Stimulated activated naive B cell treated with anti-CD40 and anti-IgM and Interleukin-4, amounts not matched to agents 10 μg/mL and 1 μg/mL and 100 μg/mL, for 72 hours (primary cell): ENCODE data around the gene GTPBP1.

Source experiments
- ATAC-seq, 2 donors: fragments of 150-1000 bp; cut with Tn5 transposase; replicated peaks; 2 replicates each; pipeline ENCODE4 v1.10.0; 2021; ENCODE audit warnings: moderate library complexity in 1 of 2
- DNase-seq: peaks from one replicate; pipeline ENCODE4 v3.0.0; 2021
- H3K27ac Mint-ChIP-seq: one replicate; pipeline ENCODE4 v1.8.0; 2022; ENCODE audit warnings: mild to moderate bottlenecking, mixed read lengths
- H3K27me3 Mint-ChIP-seq, 2 donors: one replicate each; pipeline ENCODE4 v1.8.0; 2022; ENCODE audit warnings: mixed read lengths in 2 of 2
- H3K36me3 Mint-ChIP-seq, 2 donors: one replicate each; pipeline ENCODE4 v1.8.0; 2022; ENCODE audit warnings: mixed read lengths in 2 of 2, mild to moderate bottlenecking in 1 of 2
- H3K4me1 Mint-ChIP-seq, 2 donors: one replicate each; pipeline ENCODE4 v1.8.0; 2022; ENCODE audit warnings: mixed read lengths in 2 of 2, mild to moderate bottlenecking in 1 of 2
- H3K4me3 Mint-ChIP-seq, 2 donors: one replicate each; pipeline ENCODE4 v1.8.0; 2022; ENCODE audit warnings: mild to moderate bottlenecking in 2 of 2, mixed read lengths in 2 of 2, moderate library complexity in 1 of 2
- H3K9me3 Mint-ChIP-seq, 2 donors: one replicate each; pipeline ENCODE4 v1.8.0; 2022; ENCODE audit warnings: mixed read lengths in 2 of 2, mild to moderate bottlenecking in 1 of 2

Gene GTPBP1

DNA sequence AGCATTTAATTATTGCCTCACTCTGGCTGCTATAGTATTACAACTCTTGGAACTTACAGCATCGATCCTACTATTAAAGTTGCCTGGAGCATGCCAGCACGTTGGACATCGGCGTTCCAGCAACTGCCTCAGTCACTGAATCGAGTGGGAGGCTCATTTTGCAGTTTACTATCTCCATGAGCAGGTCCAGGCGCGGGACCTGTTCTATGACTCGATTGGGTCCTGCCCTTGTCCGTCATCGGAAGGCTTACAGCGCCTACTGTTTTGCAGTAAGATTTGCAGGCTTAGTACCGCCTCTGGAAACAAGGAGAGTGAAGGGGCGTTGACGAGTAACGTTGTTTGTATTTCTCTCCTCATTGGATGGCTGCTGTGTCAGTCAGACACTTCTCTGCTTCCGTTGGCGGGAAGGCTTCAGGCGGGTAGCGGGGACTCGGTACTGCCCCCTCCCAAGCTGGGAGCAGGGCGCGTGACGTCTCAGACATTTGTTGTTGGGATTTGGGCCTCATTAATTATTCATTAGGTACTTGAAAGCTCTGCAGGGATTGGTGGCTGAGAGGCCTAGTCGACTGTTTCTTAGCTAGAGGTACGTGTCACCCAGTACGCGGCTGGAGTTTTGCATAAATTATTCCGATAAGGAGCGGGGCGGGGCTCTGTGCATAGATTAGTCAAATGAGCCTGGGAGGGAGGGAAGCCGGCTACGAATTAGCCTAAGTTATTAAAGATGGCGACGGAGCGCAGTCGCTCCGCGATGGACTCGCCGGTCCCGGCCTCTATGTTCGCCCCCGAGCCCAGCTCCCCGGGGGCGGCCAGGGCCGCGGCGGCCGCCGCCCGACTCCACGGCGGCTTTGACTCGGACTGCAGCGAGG lies at the start of gene GTPBP1:
TSS of gene GTPBP1 (plus strand) at position 710 of the 866 bp plus-strand sequence. CDS start at position 722, 12 bp downstream.
- DNase-seq (peak; percentile 99), ATAC-seq (peak; percentile 81 to 84)
- Mint-ChIP-seq H3K27me3 (no peaks in the 10 kb centered on the region), H3K4me3 (peak within 1 kb of the TSS; percentile 87 to 92), H3K4me1 (peaks cover 35 to 48% of the 10 kb centered on the region in 2 donors), H3K36me3 (peaks cover 1 to 21% of the 10 kb centered on the region in 2 donors), H3K27ac (peak within 1 kb of the TSS; percentile 96), H3K9me3 (no peaks in the 10 kb centered on the region)

DNA sequence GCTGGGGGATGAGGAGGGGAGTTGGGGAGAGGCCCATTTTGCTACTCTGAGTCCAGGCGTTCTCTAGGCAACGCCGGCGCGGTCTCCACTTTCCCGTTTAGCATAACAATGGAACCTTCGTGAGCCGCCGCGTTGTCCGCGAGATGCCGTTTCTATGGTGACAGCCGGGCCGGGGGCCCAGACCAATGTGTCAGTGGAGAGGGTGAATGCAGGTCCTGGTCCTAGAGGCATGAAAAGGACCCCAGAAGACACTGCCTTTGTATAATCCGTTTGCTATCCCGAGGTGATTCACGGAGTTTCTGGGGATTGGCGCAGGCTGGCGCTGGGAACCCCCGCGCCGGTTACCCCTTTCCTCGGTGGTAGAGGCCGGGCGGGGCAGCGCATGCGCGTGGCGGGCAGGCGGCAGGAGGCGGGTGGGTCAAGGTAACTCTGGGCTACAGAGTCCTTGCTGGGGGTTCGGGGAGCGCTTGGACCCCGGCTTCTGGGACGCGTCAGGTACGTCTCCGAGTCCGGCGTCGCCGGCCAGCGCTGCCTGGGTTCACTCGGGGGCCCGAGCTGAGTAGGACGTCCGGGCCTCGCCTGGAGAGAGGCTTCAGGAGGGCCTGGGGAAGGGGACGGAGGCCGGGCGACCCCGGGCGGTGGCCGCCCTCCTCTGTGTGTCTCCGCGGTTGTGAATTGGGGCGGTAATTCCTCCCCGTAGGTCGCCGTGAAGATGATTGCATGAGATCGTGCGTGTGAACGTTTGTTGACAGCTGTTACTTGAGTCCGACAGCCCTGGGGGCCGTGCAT lies 49.3 kb upstream of the GTPBP1 start, which contains the start of the genes CBY1 and FAM227A:
TSS of gene CBY1 (plus strand) at position 383 of the 789 bp plus-strand sequence. CDS start 11,417 bp downstream, outside the sequence.
TSS of gene FAM227A (minus strand) at position 137 of the 789 bp plus-strand sequence. CDS start 6,224 bp downstream, outside the sequence.
- DNase-seq (peak; percentile 81), ATAC-seq (peak; percentile 89 to 91)
- H3K27ac Mint-ChIP-seq, result peak within 1 kb of the TSS; percentile 100
- H3K36me3 Mint-ChIP-seq, result no peaks in the 10 kb centered on the region
- H3K27me3 Mint-ChIP-seq, result no peaks in the 10 kb centered on the region
- no peaks in the 10 kb centered on the region for H3K9me3 Mint-ChIP-seq
- H3K4me1 Mint-ChIP-seq, result peaks cover 5 to 20% of the 10 kb centered on the region in 2 donors
- H3K4me3 Mint-ChIP-seq, result peak within 1 kb of the TSS; percentile 96

DNA sequence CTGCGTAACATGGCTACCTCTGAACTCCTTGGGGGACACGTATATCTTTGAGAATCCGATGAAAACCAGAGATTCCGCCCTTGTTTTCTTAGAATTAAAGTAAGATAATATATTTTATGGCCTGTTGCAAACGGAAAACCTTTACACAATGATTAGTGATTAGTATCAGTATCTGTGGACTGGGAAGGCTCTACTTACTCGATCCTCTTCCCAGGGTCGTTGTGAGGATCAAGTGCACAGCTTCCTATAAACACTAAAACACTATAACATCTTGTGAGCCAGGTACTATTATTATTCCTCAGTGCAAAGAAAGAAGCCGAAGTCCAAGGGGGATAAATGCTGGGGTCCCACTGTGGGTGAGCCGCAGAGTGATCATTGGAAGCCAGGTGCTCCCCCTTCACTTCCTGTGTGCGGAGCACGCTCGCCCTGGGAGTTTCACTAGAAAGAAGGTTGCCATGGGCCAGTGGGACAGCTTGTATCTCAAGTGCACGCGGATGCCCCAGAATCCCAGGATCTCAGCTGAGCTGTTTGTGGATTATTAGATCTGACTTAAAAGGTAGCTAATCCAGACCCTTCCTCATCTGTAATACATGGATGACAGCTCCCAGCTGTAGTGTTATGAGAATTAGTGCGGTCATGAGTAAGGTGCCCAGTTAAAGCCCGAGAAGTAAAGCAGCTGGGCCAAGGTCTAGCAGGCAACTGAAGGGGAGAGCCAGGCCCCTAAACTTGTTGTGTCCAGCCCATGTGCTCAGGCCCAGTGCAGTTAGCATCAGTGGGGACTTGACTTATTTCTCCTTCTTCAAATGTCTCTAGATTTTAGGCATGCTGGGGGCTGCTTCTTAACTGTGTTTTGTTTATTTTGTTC lies 48.5 kb upstream of the GTPBP1 start:
- H3K4me3 Mint-ChIP-seq, result peak overlapping the region; percentile 96
- no peaks in the 10 kb centered on the region for H3K27me3 Mint-ChIP-seq
- ATAC-seq, result peak; percentile 45 to 54
- peaks cover 5 to 20% of the 10 kb centered on the region in 2 donors for H3K4me1 Mint-ChIP-seq
- H3K9me3 Mint-ChIP-seq, result no peaks in the 10 kb centered on the region
- no peaks in the 10 kb centered on the region for H3K36me3 Mint-ChIP-seq
- peak; percentile 18 for DNase-seq
- peak overlapping the region; percentile 100 for H3K27ac Mint-ChIP-seq

DNA sequence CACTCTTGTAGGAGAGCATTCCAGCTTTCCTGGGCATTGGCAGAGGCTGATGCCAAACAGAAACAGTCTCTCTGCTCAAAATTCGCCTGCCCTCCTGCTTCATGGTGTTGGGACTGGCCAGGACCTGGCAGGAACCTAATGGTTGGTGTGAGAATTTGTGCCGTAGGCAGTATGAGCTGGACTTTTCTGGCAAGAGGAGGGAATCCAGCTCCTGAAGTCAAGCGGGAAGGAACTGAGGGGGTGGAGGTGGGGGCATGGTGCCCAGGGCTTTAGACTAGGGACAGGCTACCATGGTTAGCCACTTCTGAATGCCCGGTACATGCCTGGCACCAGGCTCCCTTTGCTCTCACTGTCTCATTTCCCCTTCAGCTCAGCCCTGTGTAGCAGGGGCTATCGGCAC lies 30.9 kb upstream of the GTPBP1 start:
- no peak for ATAC-seq
- no peak overlapping the region for H3K4me3 Mint-ChIP-seq
- H3K4me1 Mint-ChIP-seq, result peaks cover 0 to 4% of the 10 kb centered on the region in 2 donors

DNA sequence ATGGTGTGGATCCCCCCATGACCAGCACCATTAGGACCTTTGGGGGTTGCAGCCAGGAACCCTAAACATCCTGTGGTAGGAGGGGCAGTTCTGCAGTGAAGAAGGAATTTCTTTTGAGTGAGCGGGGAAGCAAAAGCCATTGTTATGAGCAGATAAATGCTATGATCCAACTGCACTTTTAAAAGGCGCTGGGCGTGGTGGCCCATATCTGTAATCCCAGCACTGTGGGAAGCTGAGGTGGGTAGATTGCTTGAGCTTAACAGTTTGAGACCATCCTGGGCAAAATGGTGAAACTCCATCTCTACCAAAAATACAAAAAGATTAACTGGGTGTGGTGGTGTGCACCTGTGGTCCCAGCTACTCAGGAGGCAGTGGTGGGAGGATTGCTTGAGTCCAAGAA lies 29.9 kb upstream of the GTPBP1 start:
- ATAC-seq, result no peak
- H3K36me3 Mint-ChIP-seq, result peaks cover 18 to 22% of the 10 kb centered on the region in 2 donors
- no peaks in the 10 kb centered on the region for H3K27me3 Mint-ChIP-seq
- no peak overlapping the region for H3K27ac Mint-ChIP-seq
- no peak for DNase-seq
- H3K4me1 Mint-ChIP-seq, result peaks cover 0 to 4% of the 10 kb centered on the region in 2 donors
- H3K9me3 Mint-ChIP-seq, result no peaks in the 10 kb centered on the region
- no peak overlapping the region for H3K4me3 Mint-ChIP-seq

More for the DNA sequence above, 30.9 kb upstream of the GTPBP1 start:
- no peak overlapping the region for H3K27ac Mint-ChIP-seq
- H3K9me3 Mint-ChIP-seq, result no peaks in the 10 kb centered on the region
- no peaks in the 10 kb centered on the region for H3K27me3 Mint-ChIP-seq
- no peak for DNase-seq
- H3K36me3 Mint-ChIP-seq, result peaks cover 21 to 26% of the 10 kb centered on the region in 2 donors

DNA sequence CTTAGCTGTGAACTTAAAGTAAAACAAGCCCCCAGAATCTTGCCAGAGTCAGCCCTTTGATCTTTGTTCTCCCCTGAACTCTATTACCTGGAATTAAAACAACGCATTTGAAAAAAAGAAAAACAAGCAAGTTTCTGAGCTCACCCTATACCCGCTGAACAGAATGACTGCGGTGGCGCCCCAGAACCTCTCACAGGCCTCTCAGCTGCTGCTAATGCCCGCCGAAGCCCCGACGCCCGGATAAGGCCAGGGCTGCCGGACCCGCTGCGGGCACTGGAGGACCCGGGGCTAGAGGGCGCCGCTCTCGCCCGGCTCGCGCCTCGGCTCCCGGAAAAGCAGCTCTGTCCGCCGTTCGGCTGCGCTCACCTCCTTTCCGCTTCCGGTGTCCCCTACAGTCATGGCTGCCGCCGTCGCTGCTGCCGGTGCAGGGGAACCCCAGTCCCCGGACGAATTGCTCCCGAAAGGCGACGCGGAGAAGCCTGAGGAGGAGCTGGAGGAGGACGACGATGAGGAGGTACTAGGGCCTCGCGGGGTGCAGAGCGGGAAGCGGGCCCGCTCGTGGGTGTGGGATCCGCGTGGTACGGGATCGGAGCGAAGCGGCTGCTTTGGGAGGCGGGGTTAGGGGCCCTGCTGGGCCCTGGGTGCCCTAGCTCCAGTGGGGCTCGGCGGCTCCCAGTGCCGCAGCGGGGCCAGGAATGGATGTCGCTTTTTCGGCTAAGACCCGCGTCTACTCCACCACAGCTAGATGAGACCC lies 24.0 kb upstream of the GTPBP1 start, which contains the start of gene TOMM22:
TSS of gene TOMM22 (plus strand) at position 376 of the 754 bp plus-strand sequence. CDS start at position 398, 22 bp downstream.
- DNase-seq (peak; percentile 86), ATAC-seq (peak; percentile 99)
- Mint-ChIP-seq H3K27ac (peak within 1 kb of the TSS; percentile 98), H3K4me3 (peak within 1 kb of the TSS; percentile 93 to 94), H3K9me3 (no peaks in the 10 kb centered on the region), H3K36me3 (peaks cover 24 to 44% of the 10 kb centered on the region in 2 donors), H3K4me1 (peaks cover 9 to 22% of the 10 kb centered on the region in 2 donors), H3K27me3 (no peaks in the 10 kb centered on the region)

DNA sequence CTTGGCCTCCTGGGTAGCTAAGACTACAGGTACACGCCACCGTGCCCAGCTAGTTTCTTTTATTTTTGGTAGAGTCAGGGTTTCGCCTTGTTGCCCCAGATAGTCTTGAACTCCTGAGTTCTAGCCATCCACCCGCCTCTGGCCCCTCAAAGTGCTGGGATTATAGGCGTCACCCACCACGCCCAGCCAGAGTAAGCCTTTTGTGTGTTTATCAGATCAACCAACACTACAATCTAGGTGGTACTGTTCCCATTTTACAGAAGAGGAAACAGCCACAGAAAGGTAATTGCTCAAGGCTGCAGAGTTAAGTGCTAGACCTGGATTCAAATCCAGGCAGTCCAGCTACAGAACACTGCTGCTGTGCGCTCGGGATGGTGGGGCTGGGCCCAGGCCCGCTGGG lies 20.8 kb upstream of the GTPBP1 start:
- no peaks in the 10 kb centered on the region for H3K27me3 Mint-ChIP-seq
- ATAC-seq (no peak), DNase-seq (no peak)
- H3K27ac Mint-ChIP-seq, result no peak overlapping the region
- no peak overlapping the region for H3K4me3 Mint-ChIP-seq
- H3K9me3 Mint-ChIP-seq, result no peaks in the 10 kb centered on the region
- peaks cover 9 to 22% of the 10 kb centered on the region in 2 donors for H3K4me1 Mint-ChIP-seq
- H3K36me3 Mint-ChIP-seq, result peaks cover 41 to 60% of the 10 kb centered on the region in 2 donors

DNA sequence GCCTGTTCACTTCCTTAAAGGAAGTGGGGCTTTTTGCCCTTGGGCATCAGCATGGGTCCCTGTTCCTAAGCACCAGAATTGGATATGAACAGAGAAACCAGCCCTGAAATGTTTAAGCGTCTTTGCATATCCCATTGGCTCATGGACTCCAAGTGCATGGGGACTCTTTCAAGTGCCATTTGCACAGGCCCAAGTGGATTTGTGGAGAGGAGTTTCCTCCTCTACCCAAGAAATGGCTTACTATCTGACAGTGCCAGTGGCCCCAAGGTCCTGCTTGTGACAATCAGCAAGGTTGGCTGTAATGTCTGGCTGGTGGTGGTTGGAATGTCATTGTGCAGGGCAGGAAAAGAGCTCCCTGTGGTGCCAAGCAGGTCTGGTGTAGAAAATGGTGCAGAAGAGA lies 20.0 kb upstream of the GTPBP1 start:
- Mint-ChIP-seq H3K9me3 (no peaks in the 10 kb centered on the region), H3K27ac (no peak overlapping the region), H3K27me3 (no peaks in the 10 kb centered on the region), H3K4me1 (peaks cover 9 to 22% of the 10 kb centered on the region in 2 donors), H3K36me3 (peaks cover 43 to 63% of the 10 kb centered on the region in 2 donors), H3K4me3 (no peak overlapping the region)
- DNase-seq (no peak), ATAC-seq (no peak)

DNA sequence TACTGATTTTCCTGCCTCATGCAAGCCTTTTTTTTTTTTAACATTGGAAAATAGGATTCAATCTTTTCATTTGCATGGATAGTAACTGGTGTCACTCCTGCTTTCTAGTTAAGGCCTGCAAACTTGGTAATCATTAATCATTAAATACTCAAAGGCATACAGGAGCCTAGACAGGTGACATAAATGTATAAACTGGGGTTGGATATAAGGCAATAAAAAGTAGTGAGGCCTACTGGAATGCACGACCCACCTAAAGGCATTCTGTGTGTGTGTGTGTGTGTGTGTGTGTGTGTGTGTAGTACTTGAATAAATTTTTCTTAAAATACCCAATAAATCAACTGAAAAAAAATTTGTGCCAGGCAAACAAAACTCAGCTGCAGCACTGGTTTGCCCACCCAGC lies 16.1 kb upstream of the GTPBP1 start:
- Mint-ChIP-seq H3K4me3 (no peak overlapping the region), H3K27ac (no peak overlapping the region), H3K36me3 (peaks cover 44 to 59% of the 10 kb centered on the region in 2 donors), H3K9me3 (no peaks in the 10 kb centered on the region), H3K4me1 (peaks cover 13 to 19% of the 10 kb centered on the region in 2 donors), H3K27me3 (no peaks in the 10 kb centered on the region)
- ATAC-seq (no peak), DNase-seq (no peak)

DNA sequence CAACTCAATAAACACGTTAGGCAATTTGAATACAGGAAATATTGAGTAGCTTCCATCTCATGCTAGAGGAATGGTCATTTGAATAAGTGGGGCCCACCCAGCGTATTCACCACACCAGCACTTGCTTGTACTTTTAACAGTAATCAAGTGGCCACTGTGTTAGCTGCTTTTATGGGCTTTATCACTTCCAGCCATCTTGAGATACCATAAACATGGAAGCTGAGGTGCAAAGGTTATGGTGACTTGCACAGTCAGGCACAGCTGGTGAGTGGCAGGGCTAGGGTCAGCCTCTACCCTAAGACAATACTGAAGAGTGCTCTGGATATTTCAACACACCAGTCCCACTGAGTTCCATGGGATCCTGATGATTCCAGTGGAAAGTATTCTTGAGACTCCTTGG lies 11.7 kb upstream of the GTPBP1 start:
- Mint-ChIP-seq H3K36me3 (peaks cover 36 to 54% of the 10 kb centered on the region in 2 donors), H3K4me3 (no peak overlapping the region), H3K27me3 (no peaks in the 10 kb centered on the region), H3K9me3 (no peaks in the 10 kb centered on the region), H3K27ac (no peak overlapping the region), H3K4me1 (peaks cover 36 to 59% of the 10 kb centered on the region in 2 donors)
- no peak for ATAC-seq
- DNase-seq, result no peak

DNA sequence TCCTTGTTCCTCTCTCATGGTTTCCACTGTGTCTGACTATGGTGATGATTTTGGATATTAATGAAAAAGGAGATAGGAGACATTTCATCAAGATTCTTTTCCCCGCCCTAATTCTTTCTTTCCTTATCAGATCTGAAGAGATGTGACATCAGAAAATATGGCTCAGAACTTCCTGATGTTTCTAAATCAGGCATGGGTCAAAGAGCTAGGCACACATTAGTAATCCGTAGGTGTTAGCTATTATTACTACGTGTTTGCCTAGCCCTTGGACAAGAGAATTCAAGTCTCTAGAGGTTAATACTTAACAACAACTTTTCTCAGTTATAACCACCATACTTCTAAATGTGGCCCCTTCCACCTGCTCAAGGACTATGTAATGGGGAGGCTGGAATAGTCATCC lies 10.8 kb upstream of the GTPBP1 start:
- Mint-ChIP-seq H3K27ac (no peak overlapping the region), H3K9me3 (no peaks in the 10 kb centered on the region), H3K4me1 (peaks cover 41 to 65% of the 10 kb centered on the region in 2 donors), H3K36me3 (peaks cover 30 to 48% of the 10 kb centered on the region in 2 donors), H3K27me3 (no peaks in the 10 kb centered on the region), H3K4me3 (no peak overlapping the region)
- ATAC-seq (no peak), DNase-seq (no peak)

DNA sequence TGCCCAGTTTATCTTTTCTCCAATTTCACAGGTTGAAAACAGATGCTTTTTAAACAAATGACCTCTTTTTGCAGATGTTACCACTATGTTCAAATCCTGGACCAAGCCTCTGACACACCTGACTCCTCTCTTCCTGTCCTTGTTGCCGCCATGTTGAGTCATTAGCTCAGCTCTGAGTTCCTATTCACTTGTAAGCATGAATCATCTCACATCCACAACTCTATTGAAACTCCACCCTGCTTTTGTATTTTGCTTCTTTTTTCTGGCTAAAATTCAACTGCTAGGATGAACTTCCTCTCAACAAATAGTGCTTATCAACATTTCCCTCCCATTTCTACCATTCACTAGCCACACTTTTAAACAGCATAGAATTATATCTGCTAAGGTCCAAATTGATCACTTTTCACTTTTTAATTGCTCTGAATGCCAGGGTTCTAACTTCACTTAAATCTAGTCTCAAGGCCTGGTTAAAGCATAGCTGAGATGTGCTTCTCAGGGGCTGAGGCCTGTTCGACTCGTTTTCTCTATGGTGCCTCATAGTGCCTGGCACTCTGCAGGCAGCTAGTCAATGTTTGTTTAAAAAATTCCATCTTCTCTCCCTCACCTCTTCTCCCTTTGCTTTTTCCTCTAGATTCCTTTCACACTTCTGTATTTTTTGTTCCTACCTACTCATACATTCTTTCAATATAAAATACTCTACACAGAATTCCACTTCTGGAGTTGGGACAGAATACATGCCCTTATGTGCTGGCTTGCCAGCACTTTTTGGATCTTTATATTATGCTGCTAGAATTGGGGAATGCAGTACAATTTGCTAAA lies 8.9 kb upstream of the GTPBP1 start:
- H3K27ac Mint-ChIP-seq, result peak overlapping the region; percentile 20
- H3K9me3 Mint-ChIP-seq, result no peaks in the 10 kb centered on the region
- H3K4me3 Mint-ChIP-seq, result peak overlapping the region; percentile 55 to 66
- ATAC-seq (no peak), DNase-seq (no peak)
- H3K36me3 Mint-ChIP-seq, result peaks cover 27 to 44% of the 10 kb centered on the region in 2 donors
- peaks cover 40 to 60% of the 10 kb centered on the region in 2 donors for H3K4me1 Mint-ChIP-seq
- H3K27me3 Mint-ChIP-seq, result no peaks in the 10 kb centered on the region
